HS-5 (cell line): ENCODE measurements around the gene ZNF90.
"Not testable (repeated sequence)": the region's sequence is repeated elsewhere in the genome, so short reads cannot be mapped to it uniquely, and the experiment has no call there.

ENCODE experiments used
- DNase-seq: peaks from one replicate; pipeline ENCODE4 v3.0.0-alpha.2; 2012; ENCODE audit warnings: low read depth

The ZNF90 gene

DNA sequence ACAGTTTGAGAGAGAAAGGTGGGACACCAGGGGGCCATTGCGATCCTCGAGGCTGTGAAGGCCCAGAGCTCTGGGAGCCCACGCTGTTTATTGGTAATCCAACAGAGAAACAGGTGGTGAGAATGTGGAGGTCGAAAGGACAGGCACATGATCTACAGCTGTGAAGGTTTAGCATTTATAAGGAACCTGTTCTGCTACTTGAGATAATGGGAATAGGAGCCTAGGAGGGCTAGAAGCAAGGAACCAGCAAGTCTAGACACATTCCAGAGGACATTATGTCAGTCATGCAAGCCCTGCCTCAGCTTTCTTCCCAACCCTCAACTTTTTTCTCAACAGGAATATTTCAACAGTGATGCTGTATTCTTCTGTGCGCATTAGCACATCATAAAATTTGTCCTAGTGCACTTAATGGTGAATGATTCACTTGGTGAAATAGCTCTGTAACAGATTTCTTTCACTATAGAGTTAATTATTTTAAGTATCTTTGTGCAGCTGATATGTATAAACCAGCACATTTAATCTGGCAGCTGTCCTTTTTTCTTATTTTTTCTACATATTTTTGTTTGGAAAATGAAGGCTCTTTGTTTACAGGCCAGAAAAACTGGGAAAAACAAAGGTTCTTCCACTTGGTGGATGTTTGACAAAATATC lies 25.4 kb downstream of the ZNF90 start:
- no peak for DNase-seq

DNA sequence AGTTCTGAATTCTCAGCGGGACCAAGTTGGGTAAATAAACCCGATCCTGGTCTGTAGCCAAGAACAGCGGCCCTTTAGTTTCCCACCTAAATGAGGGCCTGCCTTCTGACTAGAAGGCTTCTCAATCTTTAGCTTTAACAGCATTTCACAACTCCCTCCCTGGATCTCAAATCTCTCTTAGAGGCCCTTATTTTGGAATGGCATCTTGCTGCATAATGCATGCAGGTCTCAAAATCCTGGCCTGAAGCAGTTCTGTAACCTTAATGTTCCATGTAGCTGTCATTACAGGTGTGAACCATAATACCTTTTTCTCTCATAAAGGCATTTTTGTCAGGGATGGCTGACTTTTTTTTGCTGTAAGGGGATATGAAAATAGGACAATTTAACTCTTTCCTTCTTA lies 29.5 kb downstream of the ZNF90 start:
- no peak for DNase-seq

DNA sequence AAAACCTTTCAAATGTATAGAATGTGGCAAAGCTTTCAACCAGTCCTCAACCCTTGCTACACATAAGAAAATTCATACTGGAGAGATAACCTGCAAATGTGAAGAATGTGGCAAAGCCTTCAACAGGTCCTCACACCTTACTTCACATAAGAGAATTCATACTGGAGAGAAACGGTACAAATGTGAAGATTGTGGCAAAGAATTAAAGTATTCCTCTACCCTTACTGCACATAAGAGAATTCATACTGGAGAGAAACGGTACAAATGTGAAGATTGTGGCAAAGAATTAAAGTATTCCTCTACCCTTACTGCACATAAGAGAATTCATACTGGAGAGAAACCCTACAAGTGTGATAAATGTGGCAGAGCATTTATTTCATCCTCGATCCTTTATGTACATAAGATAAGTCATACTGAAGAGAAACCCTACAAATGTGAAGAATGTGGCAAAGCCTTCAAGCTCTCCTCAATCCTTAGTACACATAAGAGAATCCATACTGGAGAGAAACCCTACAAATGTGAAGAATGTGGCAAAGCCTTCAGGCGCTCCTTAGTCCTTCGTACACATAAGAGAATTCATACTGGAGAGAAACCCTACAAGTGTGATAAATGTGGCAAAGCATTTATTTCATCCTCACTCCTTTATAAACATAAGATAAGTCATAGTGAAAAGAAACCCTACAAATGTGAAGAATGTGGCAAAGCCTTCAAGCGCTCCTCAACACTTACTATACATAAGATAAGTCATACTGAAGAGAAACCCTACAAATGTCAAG lies 40.5 kb downstream of the ZNF90 start:
- not testable (repeated sequence) for DNase-seq

DNA sequence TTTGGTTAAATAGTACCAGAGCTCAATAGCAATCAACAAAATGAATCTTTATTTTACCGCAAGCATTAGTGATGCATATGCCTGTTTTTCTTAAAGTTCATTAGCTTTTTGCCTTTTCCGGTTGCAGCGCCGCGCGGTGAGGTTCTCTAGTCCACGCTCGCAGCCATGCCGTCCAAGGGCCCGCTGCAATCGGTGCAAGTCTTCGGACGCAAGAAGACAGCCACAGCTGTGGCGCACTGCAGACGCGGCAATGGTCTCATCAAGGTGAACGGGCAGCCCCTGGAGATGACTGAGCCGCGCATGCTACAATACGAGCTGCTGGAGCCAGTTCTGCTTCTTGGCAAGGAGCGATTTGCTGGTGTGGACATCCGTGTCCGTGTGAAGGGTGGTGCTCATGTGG lies 47.1 kb downstream of the ZNF90 start:
- no peak for DNase-seq

DNA sequence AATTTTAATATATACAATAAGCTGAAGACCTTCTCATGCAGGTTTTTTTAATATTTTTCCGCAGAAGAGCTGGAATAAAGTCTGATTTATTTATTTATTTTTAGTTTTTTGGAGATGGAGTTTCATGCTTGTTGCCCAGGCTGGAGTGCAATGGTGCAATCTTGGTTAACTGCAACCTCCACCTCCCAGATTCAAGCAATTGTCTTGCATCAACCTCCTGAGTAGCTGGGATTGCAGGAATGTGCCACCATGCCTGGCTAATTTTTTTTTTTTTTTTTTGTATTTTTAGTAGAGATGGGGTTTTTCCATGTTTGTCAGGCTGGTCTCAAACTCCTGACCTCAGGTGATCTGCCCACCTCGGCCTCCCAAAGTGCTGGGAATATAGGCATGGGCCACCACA lies 55.1 kb downstream of the ZNF90 start:
- DNase-seq: not testable (repeated sequence)

DNA sequence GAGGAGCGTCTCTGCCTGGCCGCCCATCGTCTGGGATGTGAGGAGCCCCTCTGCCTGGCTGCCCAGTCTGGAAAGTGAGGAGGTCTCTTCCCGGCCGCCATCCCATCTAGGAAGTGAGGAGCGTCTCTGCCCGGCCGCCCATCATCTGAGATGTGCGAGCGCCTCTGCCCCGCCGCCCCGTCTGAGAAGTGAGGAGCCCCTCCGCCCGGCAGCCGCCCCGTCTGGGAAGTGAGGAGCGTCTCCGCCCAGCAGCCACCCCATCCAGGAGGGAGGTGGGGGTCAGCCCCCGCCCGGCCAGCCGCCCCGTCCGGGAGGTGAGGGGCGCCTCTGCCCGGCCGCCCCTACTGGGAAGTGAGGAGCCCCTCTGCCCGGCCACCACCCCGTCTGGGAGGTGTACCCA lies 59.9 kb downstream of the ZNF90 start:
- DNase-seq: not testable (repeated sequence)

DNA sequence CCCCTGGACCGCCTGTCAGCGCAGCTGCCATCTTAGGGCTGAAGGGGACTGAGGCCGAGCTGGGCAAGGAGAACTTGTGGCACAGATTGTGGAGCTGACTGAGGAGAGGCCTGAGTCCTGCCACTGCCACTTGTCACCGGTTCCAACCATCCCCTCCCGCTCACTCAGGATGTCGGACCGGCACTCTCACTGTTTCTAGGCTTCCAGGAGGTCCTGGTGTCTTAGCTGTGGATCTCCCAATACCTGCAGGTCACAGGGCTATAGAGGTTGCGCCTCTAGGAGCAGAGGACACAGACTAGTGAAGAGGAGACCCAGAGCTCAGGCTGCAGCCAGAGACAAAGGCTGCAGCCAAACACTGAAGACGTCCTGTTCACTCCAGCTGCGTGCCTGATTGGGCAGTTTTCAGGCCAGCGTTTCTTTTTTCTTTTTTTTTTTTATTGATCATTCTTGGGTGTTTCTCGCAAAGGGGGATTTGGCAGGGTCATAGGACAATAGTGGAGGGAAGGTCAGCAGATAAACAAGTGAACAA lies 73.9 kb downstream of the ZNF90 start:
- no peak for DNase-seq

DNA sequence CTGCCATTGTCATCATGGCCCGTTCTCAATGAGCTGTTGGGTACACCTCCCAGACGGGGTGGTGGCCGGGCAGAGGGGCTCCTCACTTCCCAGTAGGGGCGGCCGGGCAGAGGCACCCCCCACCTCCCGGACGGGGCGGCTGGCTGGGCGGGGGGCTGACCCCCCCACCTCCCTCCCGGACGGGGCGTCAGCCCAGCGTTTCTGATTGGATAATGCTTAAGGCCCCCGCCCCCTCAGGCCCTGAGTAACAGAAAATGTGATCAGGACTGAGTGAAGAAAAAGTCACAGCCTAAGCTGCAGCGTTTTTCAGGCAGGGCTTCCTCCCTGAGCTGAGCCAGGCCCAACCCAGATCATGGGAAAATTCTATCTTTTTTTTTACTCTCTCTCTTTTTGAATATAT lies 74.7 kb downstream of the ZNF90 start:
- DNase-seq: not testable (repeated sequence)

DNA sequence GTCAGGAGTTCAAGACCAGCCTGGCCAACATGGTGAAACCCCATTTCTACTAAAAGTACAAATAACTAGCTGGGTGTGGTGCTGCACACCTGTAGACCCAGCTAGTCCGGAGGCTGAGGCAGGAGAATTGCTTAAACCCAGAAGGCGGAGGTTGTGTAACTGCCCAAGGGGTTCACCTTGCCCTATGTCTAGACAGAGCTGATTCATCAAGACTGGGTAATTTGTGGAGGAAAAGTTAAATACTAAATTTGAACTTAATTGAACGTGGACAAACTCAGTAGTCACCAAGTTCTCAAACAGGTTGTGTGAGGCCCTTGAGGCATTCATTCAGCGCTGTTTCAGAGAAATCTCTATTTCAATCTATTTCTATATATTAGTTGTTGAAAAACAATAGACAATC lies 75.5 kb downstream of the ZNF90 start:
- DNase-seq: no peak

DNA sequence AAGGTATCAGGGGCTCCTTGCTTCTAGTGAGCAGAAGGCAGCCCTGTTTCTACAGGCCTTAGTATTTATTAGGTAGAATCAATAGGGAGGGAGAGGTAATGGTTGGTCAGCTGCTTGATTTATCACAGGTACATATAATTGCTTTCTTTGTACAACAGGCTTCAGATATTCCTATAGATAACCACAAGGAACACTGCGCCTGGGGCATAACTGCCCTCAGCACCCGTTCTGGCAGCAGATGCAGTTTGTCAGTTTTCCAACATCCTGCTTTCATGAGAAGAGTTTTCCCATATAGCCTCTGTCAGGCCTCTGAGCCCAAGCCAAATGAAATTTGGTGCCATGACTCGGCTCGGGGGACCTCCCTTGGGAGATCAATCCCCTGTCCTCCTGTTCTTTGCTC lies 76.8 kb downstream of the ZNF90 start:
- DNase-seq: no peak

DNA sequence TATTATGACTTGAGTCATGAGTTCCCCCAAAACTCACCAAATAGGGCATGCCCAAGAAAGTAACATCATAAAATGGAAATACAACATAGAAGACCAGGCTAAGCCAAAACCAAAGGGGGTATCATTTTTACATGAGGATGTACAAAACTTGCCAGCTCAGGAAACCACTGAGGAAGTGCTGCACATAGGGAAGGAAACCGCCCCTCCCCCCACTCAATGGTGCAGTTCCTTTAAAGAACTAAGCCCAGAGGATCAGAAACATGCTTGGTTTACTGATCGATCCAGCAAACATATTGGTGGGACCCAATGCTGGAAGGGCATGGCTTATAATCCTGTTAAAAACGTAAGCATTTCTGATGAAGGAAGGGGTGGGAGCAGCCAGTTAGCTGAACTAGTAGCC lies 85.0 kb downstream of the ZNF90 start:
- DNase-seq: no peak

DNA sequence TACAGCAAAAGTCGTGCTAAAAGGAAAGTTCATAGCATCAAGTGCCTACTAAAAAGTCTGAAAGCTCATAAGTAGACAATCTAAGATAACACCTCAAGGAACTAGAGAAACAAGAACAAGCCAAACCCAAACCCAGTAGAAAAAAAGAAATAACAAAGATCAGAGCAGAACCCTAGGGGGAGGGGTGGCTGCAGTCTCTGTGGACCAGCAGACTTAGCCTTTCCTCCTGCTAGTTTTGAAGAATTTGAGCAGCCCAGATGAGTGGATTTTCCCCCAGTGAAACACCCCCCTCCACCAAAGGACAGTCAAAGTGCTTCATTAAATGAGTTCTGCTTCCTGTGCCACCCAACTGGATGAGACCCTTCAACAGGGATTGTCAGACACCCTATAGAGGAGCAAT lies 86.7 kb downstream of the ZNF90 start:
- DNase-seq: no peak

DNA sequence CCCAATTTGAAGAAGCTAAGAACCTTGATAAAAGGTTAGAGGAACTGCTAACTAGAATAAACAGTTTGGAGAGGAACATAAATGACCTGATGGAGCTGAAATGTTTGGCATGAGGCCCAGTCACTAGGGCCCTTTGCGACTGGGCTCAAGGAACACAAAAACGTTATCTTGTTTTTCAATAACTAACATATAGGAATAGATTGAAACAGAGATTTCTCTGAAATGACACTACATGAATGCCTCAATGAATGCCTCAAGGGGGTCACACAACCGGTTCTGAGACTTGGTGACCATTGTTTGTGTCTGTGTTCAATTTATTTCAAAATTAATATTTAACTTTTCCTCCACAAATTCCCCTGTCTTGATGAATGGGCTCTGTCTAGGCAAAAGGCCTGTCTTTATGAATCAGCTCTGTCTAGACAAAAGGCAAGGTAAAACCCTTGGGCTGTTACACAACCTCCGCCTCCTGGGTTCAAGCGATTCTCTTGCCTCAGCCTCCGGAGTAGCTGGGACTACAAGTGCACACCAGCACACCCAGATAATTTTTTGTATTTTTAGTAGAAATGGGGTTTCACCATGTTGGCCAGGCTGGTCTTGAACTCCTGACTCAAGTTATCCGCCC lies 88.3 kb downstream of the ZNF90 start:
- no peak for DNase-seq

DNA sequence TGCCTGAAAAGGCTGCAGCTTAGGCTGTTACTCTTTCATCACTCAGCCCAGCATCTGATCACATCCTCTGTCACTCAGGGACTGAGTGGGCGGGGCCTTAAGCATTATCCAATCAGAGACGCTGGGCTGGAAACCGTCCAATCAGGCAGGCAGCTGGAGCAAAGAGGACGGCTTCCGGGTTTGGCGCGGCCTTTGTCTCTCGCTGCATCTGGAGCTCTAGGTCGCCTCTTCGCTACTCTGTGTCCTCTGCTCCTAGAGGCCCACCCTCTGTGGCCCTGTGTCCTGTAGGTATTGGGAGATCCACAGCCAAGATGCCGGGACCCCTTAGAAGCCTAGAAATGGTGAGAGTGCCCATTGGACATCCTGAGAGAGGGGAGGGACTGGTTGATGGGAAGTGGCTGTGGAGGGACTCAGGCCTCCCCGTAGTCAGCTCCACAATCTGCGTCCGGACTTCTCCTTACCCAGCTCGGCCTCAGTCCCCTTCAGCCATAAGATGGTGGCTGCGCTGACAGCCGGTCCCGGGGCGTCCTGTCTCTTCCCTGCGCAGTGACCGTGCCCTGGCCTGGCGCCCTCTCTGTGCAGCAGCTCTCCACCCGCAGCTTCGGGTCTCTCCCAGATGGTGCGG lies 89.3 kb downstream of the ZNF90 start, which contains the start of gene ZNF486:
Gene ZNF486 (plus strand): TSS at position 195 of the 625 bp plus-strand sequence. CDS start 117 bp downstream, at position 312.
- peak; percentile 92 for DNase-seq

DNA sequence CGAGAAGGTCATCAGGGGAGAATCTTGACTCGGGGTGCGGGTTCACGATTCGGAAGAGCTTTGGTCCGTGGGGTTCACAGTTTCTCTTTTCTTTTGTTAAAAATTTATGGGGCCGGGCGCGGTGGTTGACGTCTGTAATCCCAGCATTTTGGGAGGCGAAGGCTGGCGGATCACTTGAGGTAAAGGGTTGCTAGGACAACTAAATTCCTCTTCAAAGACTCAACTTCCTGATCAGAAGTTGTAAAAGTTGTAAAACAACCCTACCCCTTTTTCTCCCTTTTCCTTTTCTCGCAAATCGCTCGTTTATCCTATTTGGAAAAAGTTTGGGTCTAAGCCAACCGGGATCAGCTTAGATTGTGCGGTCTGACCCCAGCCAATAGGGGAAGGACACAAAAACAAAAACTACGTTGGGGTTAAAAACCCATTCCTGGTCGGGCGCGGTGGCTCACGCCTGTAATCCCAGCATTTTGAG lies 89.9 kb downstream of the ZNF90 start:
- peak; percentile 19 for DNase-seq
